H1 (cell line): ENCODE measurements around the gene FH. TPM values are rescaled to one million over a fixed set of nuclear protein-coding genes. Genes with fewer than 3 reads are reported as not detected.

ENCODE experiments used
- CEBPB ChIP-seq: IDR thresholded peaks from 2 replicates; pipeline ENCODE4 v1.6.1; 2012; ENCODE audit warnings: low read depth, low read length
- EZH2 ChIP-seq: fragments of 200-600 bp; sonication (generic); IDR thresholded peaks from 2 replicates; pipeline ENCODE4 v1.7.1; 2012; ENCODE audit warnings: low read depth, mild to moderate bottlenecking, moderate library complexity, low read length, inconsistent platforms; ENCODE audit not compliant: severe bottlenecking
- HDAC2 ChIP-seq, 2 experiments: fragments of 300-600 bp in 1 of 2; sonication (generic) in 1 of 2; IDR thresholded peaks; 2 replicates each; pipeline ENCODE4 v1.6.1; 2011 to 2012; ENCODE audit warnings: low read depth in 2 of 2, low read length in 2 of 2, mild to moderate bottlenecking in 2 of 2, moderate library complexity in 2 of 2, borderline replicate concordance in 1 of 2, inconsistent platforms in 1 of 2
- NRF1 ChIP-seq: IDR thresholded peaks from 2 replicates; pipeline ENCODE4 v1.6.1; 2011; ENCODE audit warnings: mild to moderate bottlenecking, low read depth, low read length, improper control_type of control experiment
- POLR2AphosphoS5 ChIP-seq: IDR thresholded peaks from 2 replicates; pipeline ENCODE4 v1.6.1; 2011; ENCODE audit warnings: low read depth, low read length
- SP2 ChIP-seq: IDR thresholded peaks from 2 replicates; pipeline ENCODE4 v1.6.1; 2012; ENCODE audit warnings: mild to moderate bottlenecking, low read length, inconsistent platforms
- TAF1 ChIP-seq: IDR thresholded peaks from 2 replicates; pipeline ENCODE4 v1.6.1; 2011; ENCODE audit warnings: mild to moderate bottlenecking, low read depth, low read length
- YY1 ChIP-seq: IDR thresholded peaks from 2 replicates; pipeline ENCODE4 v1.6.1; 2011; ENCODE audit warnings: low read depth, mild to moderate bottlenecking, low read length
- polyA plus RNA-seq, 7 experiments: library from polyadenylated mRNA; depleted of rRNA in 3 of 7; stranded (reverse) in 5 of 7; unstranded in 2 of 7; fragments of >200 nt in 5 of 7; fragments of 200-250 nt in 2 of 7; gene quantifications; 1 replicate in 5 of 7; 2 replicates in 1 of 7; 4 replicates in 1 of 7; pipeline versions ENCODE4 v1.2.1 to v1.2.3, GENCODE V29; 2011 to 2013; ENCODE audit warnings: missing spikeins in 2 of 7, mixed read lengths in 2 of 7
- total RNA-seq: library from RNA; stranded (reverse); fragmentation: NEBNext Ultra II Directional; extraction: Animal tissue kit (Norgen Biotek cat#: 25700); gene quantifications from 2 replicates; pipeline ENCODE4 v1.2.1, GENCODE V29; 2021
- TF ChIP-seq, protein P1 (sequence below): IDR thresholded peaks from 2 replicates; pipeline ENCODE4 v1.6.1; 2012; ENCODE audit warnings: low read length, inconsistent platforms

FH gene
- total and polyA plus RNA-seq, 2 of the 8 experiments (the other 6 are each of a cell fraction or from before 2014, with no cell fraction given): 45.0 to 81.9 TPM

DNA sequence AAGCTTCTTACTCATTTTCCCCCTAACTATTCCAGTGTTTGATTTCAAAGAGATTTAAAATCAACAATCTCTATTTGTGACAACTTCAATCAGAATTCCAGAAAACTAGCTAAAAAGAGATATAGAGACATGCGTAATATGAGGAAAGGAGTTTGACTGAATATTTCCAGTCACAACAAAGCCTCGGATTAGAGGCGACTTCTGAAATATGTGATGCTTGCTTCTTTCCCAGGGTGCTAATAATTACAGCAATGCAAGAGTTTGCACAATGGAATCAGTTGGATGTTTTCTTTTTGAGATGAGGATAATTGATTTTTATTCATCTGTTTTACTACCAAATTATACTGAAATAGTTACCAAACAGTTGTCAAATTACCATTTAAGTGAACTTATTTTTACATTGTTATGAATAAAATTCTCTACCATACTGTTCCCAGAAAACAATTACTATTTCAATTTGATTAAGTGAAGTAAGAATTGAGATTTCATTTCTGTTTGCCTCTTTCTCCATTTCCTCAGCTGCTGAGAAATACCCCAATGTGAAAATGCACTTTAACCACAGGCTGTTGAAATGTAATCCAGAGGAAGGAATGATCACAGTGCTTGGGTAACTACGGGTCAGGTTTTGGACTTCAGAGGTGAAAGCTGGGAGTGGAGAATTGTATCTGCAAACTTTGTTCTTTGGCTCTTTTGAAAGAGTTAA is 40.7 kb upstream of the FH start (continued):
- TF ChIP-seq YY1 (no peak), NRF1 (no peak), TAF1 (no peak), SP2 (no peak), EZH2 (no peak), CEBPB (no peak), HDAC2 (IDR thresholded peaks at IDR 0.05; ENCODE audit: borderline replicate concordance in 1 of 2, low read depth in 2 of 2, low read length in 2 of 2) (no peak), POLR2AphosphoS5 (no peak)
- TF ChIP-seq, protein P1, sequence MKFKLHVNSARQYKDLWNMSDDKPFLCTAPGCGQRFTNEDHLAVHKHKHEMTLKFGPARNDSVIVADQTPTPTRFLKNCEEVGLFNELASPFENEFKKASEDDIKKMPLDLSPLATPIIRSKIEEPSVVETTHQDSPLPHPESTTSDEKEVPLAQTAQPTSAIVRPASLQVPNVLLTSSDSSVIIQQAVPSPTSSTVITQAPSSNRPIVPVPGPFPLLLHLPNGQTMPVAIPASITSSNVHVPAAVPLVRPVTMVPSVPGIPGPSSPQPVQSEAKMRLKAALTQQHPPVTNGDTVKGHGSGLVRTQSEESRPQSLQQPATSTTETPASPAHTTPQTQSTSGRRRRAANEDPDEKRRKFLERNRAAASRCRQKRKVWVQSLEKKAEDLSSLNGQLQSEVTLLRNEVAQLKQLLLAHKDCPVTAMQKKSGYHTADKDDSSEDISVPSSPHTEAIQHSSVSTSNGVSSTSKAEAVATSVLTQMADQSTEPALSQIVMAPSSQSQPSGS: no peak
